ENCODE results near the gene PDXP.

DNA sequence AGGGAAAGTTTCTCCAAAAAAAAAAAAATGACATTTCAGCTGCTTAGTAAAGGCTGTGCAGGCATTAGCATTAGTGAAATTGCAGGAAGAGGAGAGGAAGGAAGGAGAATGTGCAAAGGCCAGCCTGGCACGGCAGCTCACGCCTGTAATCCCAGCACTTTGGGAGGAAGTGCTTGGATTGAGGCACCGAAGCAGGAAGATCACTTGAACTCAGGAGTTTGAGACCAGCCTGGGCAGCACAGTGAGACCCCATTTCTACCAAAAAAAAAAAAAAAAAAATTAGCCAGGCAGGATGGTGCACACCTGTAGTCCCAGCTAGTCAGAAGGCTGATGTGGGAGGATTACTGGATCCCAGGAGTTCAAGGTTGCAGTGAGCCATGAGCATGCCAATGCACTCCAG, 46.1 kb downstream of the PDXP start:
- TF ChIP-seq SUZ12 (IDR thresholded peaks at IDR 0.05; ENCODE audit: extremely low read depth, insufficient read depth, insufficient read length) (no peak), ZNF274 (IDR thresholded peaks at IDR 0.05; ENCODE audit: low read depth, low read length) (no peak)

Data from NT2/D1 (cell line).